ENCODE measurements around the gene DOCK8. TPM values are rescaled to one million over a fixed set of nuclear protein-coding genes. Genes with fewer than 3 reads are reported as not detected.

The DOCK8 gene
- total and polyA plus RNA-seq, 3 donors from 2014 or later, result 46.7 to 63.9 (median 51.4) TPM

GRCh38 chr9:350384-350783 is 135.7 kb downstream of the DOCK8 start:
- H3K36me3 ChIP-seq (ENCODE audit: low read depth, missing control alignments), result no peaks in the 10 kb centered on the region
- no peak overlapping the region for H3K27ac ChIP-seq
- WGBS, 2 donors, result 68 to 73% methylated on average over 7 of the region's 7 CpGs
- H3K27me3 ChIP-seq, result no peaks in the 10 kb centered on the region
- intact Hi-C loops (cut with DNase I; ENCODE audit: low total_unique reads), result no loop called here
- DNase-seq, result no peak
- no peaks in the 10 kb centered on the region for H3K9me3 ChIP-seq
- H3K4me1 ChIP-seq, result peaks cover 10% of the 10 kb centered on the region
- no peak overlapping the region for H3K4me3 ChIP-seq
- TF ChIP-seq POLR2A (IDR thresholded peaks at IDR 0.05) (no peak), CTCF (IDR thresholded peaks at IDR 0.05) (no peak)

GRCh38 chr9:351916-352315 is 137.3 kb downstream of the DOCK8 start:
- Histone ChIP-seq H3K27me3 (no peaks in the 10 kb centered on the region), H3K36me3 (ENCODE audit: low read depth, missing control alignments) (no peaks in the 10 kb centered on the region), H3K4me3 (no peak overlapping the region), H3K27ac (no peak overlapping the region), H3K4me1 (peaks cover 1% of the 10 kb centered on the region), H3K9me3 (no peaks in the 10 kb centered on the region)
- intact Hi-C loops (cut with DNase I; ENCODE audit: low total_unique reads), result no loop called here
- WGBS, 2 donors, result 73 to 78% methylated on average over 5 of the region's 5 CpGs
- TF ChIP-seq POLR2A (IDR thresholded peaks at IDR 0.05) (no peak), CTCF (IDR thresholded peaks at IDR 0.05) (no peak)
- DNase-seq, result no peak

GRCh38 chr9:353077-353476 is 138.4 kb downstream of the DOCK8 start:
- Histone ChIP-seq H3K27ac (no peak overlapping the region), H3K36me3 (ENCODE audit: low read depth, missing control alignments) (no peaks in the 10 kb centered on the region), H3K27me3 (no peaks in the 10 kb centered on the region), H3K4me1 (peaks cover 7% of the 10 kb centered on the region), H3K9me3 (no peaks in the 10 kb centered on the region), H3K4me3 (no peak overlapping the region)
- 72 to 76% methylated on average over 1 of the region's 1 CpG for WGBS, 2 donors
- DNase-seq, result no peak
- TF ChIP-seq POLR2A (IDR thresholded peaks at IDR 0.05) (no peak), CTCF (IDR thresholded peaks at IDR 0.05) (no peak)
- intact Hi-C loops (cut with DNase I; ENCODE audit: low total_unique reads), result no loop called here

- intact Hi-C loops (cut with DNase I; ENCODE audit: low total_unique reads), result no loop called here
- Histone ChIP-seq H3K4me3 (no peak overlapping the region), H3K27ac (no peak overlapping the region), H3K4me1 (peaks cover 7% of the 10 kb centered on the region), H3K9me3 (no peaks in the 10 kb centered on the region), H3K27me3 (no peaks in the 10 kb centered on the region), H3K36me3 (ENCODE audit: low read depth, missing control alignments) (no peaks in the 10 kb centered on the region)
- TF ChIP-seq POLR2A (IDR thresholded peaks at IDR 0.05) (no peak), CTCF (IDR thresholded peaks at IDR 0.05) (no peak)
- DNase-seq, result no peak
- WGBS, 2 donors, result 74 to 98% methylated on average over 7 to 8 of the region's 8 CpGs
Observed at GRCh38 chr9:354453-354852, 139.8 kb downstream of the DOCK8 start.

- intact Hi-C loops (cut with DNase I; ENCODE audit: low total_unique reads), result no loop called here
- no peaks in the 10 kb centered on the region for H3K27me3 ChIP-seq
- DNase-seq, result peak; percentile 45
- TF ChIP-seq POLR2A (IDR thresholded peaks at IDR 0.05), result no peak
- no peak for TF ChIP-seq CTCF (IDR thresholded peaks at IDR 0.05)
- no peak overlapping the region for H3K4me3 ChIP-seq
- WGBS, 2 donors, result 53 to 70% methylated on average over 4 of the region's 4 CpGs
- H3K36me3 ChIP-seq (ENCODE audit: low read depth, missing control alignments), result no peaks in the 10 kb centered on the region
- peak overlapping the region in 1 of 2 donors; percentile 35 for H3K27ac ChIP-seq
- peaks cover 10% of the 10 kb centered on the region for H3K4me1 ChIP-seq
- no peaks in the 10 kb centered on the region for H3K9me3 ChIP-seq
Observed at GRCh38 chr9:357560-357959, 142.9 kb downstream of the DOCK8 start.
